Fibroblast of lung (primary cell): ENCODE data around the gene N4BP3.

Experiments used
- CTCF ChIP-seq, 2 donors: IDR thresholded peaks in 1 of 2; conservative IDR thresholded peaks in 1 of 2; 1 replicate in 1 of 2; 2 replicates in 1 of 2; pipeline ENCODE4 v1.5.1; 2011 to 2012; ENCODE audit warnings: low read length in 2 of 2, control low read depth in 1 of 2, inconsistent platforms in 1 of 2, low read depth in 1 of 2, mild to moderate bottlenecking in 1 of 2
- EZH2 ChIP-seq: IDR thresholded peaks from 2 replicates; pipeline ENCODE4 v1.5.1; 2012; ENCODE audit warnings: low read length, control low read depth, mild to moderate bottlenecking; ENCODE audit errors: missing control alignments

DNA sequence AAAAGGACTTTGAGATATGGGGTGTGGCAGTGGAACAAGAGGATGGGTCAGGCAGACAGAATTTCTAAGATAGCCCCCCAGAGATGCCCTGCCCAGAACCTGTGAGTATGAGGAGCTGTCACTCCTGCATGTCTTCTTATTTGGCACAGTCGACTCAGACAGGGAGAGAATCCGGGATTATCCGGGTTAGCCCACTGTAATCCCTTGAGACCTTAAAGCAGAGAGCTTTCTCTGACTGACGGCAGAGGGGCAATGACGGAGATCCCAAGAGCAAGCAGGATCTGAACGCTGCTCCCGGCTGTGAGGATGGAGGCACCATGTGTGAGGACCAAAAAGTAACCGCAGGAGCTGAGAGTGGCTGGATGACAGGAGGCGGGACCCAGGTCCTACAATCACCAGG lies 49.1 kb downstream of the N4BP3 start:
- no peak for TF ChIP-seq CTCF (conservative IDR thresholded peaks at IDR 0.05 in 1 of 2, IDR thresholded peaks at IDR 0.05 in 1 of 2; ENCODE audit: low read depth in 1 of 2, low read length in 2 of 2)
- TF ChIP-seq EZH2: no peak
